ENCODE data around the gene LRCH4. TPM values are rescaled to one million over a fixed set of nuclear protein-coding genes. Genes with fewer than 3 reads are reported as not detected.
A peak's percentile ranks its signal among the peaks of the same experiment; 100 is the strongest.
"Not testable (repeated sequence)": the region's sequence is repeated elsewhere in the genome, so short reads cannot be mapped to it uniquely, and the experiment has no call there.

Gene LRCH4
- total RNA-seq, 6 experiments from 2014 or later = 19.5 to 39.1 (median 24.7) TPM

DNA sequence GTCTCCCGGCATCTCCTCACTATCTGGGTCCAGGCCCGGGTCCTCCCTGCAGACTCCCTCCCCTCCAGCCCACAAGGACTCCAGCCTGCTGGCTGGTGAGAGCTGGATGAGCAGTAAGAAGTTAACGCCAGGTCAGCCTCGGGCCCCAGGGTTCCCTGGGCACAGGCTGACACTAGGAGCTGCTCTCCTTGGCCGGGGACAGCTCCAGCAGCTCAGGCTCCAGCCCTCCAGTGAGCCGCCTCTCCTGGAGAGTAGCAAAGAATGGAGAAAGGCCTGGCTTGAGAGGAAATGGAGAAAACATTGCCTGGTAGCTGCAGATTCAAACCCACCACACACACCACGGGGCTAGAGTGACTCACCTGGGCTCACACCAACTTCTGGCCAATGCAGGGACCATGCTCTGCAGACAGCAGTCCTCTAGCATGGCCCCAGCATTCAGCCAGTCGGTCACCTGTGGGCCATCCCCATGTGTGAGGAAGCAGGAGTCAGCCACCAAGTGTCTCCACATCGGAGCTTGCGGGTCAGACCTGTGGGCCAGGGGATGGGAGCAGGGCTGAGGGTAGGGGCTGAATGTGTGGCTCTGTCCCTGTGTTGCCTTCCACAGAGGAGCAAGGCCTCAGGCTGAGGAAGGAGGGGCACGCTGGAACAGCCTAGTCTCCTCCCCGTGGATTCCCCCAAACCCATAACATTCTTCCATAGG lies 18.7 kb downstream of the LRCH4 start:
- intact Hi-C loops (cut with DNase I) = loop anchor here in 1 of 2 donors (10.0 kb wide), 1 partner anchor 128 kb away; the partner anchor contains the start of gene GIGYF1
- ATAC-seq (no peak), DNase-seq (no peak)
- Histone ChIP-seq H3K27me3 (no peaks in the 10 kb centered on the region), H3K9me3 (no peaks in the 10 kb centered on the region), H3K27ac (peak overlapping the region; percentile 63 to 96 (median 90)), H3K36me3 (peaks cover 0 to 24% (median 11%) of the 10 kb centered on the region in 4 donors), H3K4me1 (peaks cover 0 to 70% (median 34%) of the 10 kb centered on the region in 4 donors), H3K4me3 (peak overlapping the region in 1 of 3 donors; percentile 9)
- TF ChIP-seq POLR2A (IDR thresholded peaks at IDR 0.05) = no peak
- TF ChIP-seq, protein P1, sequence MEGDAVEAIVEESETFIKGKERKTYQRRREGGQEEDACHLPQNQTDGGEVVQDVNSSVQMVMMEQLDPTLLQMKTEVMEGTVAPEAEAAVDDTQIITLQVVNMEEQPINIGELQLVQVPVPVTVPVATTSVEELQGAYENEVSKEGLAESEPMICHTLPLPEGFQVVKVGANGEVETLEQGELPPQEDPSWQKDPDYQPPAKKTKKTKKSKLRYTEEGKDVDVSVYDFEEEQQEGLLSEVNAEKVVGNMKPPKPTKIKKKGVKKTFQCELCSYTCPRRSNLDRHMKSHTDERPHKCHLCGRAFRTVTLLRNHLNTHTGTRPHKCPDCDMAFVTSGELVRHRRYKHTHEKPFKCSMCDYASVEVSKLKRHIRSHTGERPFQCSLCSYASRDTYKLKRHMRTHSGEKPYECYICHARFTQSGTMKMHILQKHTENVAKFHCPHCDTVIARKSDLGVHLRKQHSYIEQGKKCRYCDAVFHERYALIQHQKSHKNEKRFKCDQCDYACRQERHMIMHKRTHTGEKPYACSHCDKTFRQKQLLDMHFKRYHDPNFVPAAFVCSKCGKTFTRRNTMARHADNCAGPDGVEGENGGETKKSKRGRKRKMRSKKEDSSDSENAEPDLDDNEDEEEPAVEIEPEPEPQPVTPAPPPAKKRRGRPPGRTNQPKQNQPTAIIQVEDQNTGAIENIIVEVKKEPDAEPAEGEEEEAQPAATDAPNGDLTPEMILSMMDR (IDR thresholded peaks at IDR 0.05) = no peak
- WGBS (ENCODE audit: insufficient coverage, low coverage, low lambda C conversion rate, missing lambda C conversion rate) = 56% methylated on average over 5 of the region's 12 CpGs

DNA sequence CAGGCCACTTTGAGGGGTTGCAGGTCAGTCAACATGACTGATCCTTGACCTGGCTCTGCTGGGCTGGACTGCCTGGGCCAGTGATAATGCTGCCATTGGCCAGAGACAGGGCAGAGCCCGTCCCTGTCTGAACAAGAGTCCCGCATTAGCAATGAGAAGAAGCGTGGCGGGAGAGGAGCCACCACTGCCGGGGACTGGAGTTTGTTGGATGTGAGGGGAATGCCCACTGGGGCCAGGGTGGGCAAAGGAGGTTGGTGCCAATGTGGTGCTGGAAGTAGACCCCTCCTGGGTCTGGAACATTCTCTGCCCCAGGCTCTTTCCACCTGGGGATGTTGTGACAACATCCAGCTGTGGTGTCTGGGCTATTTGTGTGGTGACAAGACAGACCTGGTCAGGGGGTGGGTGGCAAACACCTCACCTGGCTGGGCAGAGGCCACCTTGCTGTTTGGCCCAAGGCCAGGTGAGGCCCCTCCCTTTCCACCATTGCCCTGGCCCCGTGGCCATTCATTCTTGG lies 19.9 kb downstream of the LRCH4 start:
- ATAC-seq = no peak

DNA sequence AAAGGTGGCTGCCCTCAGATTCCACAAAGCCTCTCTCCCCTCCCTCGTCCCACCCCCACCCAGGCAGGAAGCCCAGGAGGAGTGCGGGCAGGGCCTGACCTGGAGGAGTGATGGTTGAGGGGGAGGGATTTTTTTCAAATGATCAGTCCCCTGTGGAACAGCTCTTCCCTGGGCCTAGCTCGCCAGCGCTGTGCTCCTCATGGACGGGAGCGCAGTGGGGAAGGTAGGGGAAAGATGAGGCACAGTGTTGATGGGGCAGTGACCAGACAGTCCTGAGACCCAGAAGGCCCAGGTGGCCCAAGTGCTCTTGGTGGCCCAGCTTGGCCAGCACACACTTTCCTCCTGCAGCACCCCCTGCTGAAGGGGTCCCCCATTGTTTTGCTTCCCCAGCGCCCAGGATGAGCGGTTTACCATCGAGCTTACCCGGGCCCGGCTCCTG lies 20.8 kb downstream of the LRCH4 start:
- ATAC-seq (peak in 1 of 4 donors; percentile 1), DNase-seq (peak in 2 of 3 donors; percentile 42 to 82)
- Histone ChIP-seq H3K36me3 (peaks cover 0 to 44% (median 20%) of the 10 kb centered on the region in 4 donors), H3K9me3 (no peaks in the 10 kb centered on the region), H3K4me1 (peaks cover 0 to 61% (median 28%) of the 10 kb centered on the region in 4 donors), H3K4me3 (no peak overlapping the region), H3K27me3 (no peaks in the 10 kb centered on the region), H3K27ac (peak overlapping the region in 2 of 3 donors; percentile 27 to 96)
- TF ChIP-seq, protein P1 (IDR thresholded peaks at IDR 0.05) = no peak
- TF ChIP-seq POLR2A (IDR thresholded peaks at IDR 0.05) = no peak
- intact Hi-C loops (cut with DNase I) = loop anchor here in 1 of 2 donors (10.0 kb wide), 1 partner anchor 130 kb away; the partner anchor contains the start of gene GIGYF1
- 52% methylated on average over 3 of the region's 11 CpGs for WGBS (ENCODE audit: insufficient coverage, low coverage, low lambda C conversion rate, missing lambda C conversion rate)

More for the DNA sequence above, 19.9 kb downstream of the LRCH4 start:
- H3K27ac ChIP-seq = peak overlapping the region in 2 of 3 donors; percentile 90 to 96
- 48% methylated on average over 4 of the region's 6 CpGs for WGBS (ENCODE audit: insufficient coverage, low coverage, low lambda C conversion rate, missing lambda C conversion rate)
- H3K9me3 ChIP-seq = no peaks in the 10 kb centered on the region
- peak; percentile 26 for TF ChIP-seq POLR2A (IDR thresholded peaks at IDR 0.05)
- TF ChIP-seq, protein P1 (IDR thresholded peaks at IDR 0.05) = no peak
- DNase-seq = peak in 1 of 3 donors; percentile 81
- peaks cover 0 to 67% (median 32%) of the 10 kb centered on the region in 4 donors for H3K4me1 ChIP-seq
- no peaks in the 10 kb centered on the region for H3K27me3 ChIP-seq
- H3K4me3 ChIP-seq = peak overlapping the region in 1 of 3 donors; percentile 14
- intact Hi-C loops (cut with DNase I) = loop anchor here in 1 of 2 donors (10.0 kb wide), 1 partner anchor 129 kb away; the partner anchor contains the start of gene GIGYF1
- peaks cover 0 to 35% (median 18%) of the 10 kb centered on the region in 4 donors for H3K36me3 ChIP-seq

DNA sequence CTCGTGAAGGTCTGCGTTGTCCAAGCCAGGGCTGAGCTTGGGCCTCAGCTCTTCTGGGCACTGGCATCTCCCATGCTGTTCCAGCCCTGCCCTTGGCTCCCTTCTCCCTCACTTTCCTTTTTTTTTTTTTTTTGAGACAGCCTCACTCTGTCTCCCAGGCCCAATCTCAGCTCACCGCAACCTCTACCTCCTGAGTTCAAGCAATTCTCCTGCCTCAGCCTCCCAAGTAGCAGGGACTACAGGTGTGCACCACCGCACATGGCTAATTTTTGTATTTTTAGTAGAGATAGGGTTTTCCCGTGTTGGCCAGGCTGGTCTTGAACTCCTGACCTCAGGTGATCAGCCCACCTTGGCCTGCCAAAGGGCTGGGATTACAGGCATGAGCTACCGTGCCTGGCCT lies 21.5 kb downstream of the LRCH4 start:
- H3K27ac ChIP-seq = peak overlapping the region in 2 of 3 donors; percentile 40 to 96
- intact Hi-C loops (cut with DNase I) = loop anchor here (5.0 to 10.0 kb wide), 3 partner anchors 87 to 130 kb away; partner anchors contain the start of genes GIGYF1 (in 1 of the 2) and TSC22D4 (in 1 of the 2)
- WGBS (ENCODE audit: insufficient coverage, low coverage, low lambda C conversion rate, missing lambda C conversion rate) = 57% methylated on average over 2 of the region's 6 CpGs
- ATAC-seq, H3K9me3 ChIP-seq, H3K4me3 ChIP-seq, H3K27me3 ChIP-seq, DNase-seq: not testable (repeated sequence)
- H3K4me1 ChIP-seq = peaks cover 0 to 58% (median 28%) of the 10 kb centered on the region in 4 donors
- peaks cover 0 to 48% (median 21%) of the 10 kb centered on the region in 4 donors for H3K36me3 ChIP-seq

Data from right lobe of liver (tissue), 6 donors.